Effector CD8-positive, alpha-beta T cell (primary cell): ENCODE results near the gene YAF2.

Source experiments
- DNase-seq: peaks from one replicate; lab custom pipeline; 2025; lab: John Stamatoyannopoulos, UW

The YAF2 gene

DNA sequence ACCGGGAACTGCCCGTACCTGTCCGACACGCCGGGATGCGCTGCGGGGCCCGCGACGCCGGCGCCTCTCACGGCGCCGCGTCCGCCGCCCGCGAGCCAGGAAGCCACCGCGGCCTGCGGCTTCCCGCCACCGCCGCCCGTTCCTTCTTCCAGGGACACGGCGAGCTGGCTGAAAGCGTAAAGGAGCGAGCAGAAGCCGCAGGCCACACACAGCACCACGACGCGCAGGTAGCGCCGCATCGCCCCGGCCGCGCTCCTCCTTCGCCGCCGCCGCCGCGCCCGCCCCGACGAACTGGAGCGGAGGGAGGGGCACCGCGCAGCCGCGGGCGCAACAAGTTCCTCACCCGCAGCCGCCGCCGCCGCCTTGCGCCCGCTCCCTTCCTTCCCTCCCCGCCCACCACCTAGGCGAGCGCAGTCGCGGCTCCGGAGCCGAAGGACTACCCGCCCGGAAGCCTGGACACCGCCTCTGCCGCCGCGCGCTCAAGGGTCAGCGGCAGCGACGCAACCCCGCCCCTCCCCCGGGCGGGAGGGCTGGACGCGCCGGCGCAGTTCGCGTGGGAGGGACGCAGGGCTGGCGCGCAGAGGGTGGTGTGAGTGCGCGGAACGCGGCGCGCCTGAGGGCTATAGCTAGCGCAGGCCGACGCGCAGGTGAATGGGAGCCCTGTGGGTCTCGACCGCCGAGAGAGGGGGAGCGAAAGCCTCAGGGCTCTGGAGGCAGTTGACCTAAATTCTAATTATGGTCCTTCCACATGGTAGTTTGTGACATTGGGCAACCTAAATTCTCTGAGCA, 93.4 kb downstream of the YAF2 start, which contains the start of gene GXYLT1:
TSS of gene GXYLT1 (minus strand) at position 467 of the 789 bp plus-strand sequence. CDS start at position 239, 228 bp downstream.
- DNase-seq: peak; percentile 60

DNA sequence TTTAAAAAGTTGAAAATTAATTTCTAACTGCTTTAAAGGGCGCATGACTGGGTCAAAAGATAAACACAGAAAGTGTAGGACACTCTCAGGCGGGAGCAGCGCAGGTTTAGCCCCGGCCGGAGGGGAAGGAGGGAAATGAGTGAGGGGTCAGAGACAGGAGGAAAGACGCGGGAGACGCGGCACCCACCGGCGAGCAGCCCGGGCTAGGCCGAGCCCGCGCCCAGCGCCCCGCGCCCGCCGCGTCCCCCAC, 94.0 kb downstream of the YAF2 start:
- no peak for DNase-seq

DNA sequence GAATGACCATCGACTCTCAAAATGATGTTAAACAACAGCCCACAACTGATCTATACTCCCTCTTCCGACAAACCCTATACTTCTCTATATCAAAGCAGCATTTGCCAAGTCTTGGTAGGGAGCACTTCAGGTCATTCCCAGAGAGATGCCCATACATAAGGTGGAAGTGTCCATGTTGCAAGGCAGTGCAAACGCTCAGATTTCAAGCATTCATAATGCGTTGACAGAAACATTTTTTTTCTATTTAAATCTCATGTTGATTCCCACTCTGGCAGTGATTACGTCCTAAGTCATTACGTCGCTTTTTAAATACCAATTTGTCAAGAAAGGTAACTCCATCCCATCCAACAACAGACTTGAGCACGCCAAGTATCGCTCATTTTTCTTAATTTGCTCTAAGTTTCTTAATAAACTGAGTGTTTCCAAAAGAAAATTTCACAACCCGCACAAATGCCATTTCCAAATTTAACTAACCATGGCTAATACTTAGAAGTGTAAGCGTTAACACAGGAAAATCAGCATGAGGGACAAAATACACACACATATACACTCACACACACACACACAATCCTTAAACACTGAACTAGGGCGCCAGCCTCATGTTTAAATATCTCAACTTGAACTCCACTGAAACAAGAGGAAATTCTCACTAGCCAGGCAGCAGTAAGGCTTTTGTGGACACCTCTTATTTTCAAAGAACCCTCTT, 94.4 kb downstream of the YAF2 start:
- no peak for DNase-seq

DNA sequence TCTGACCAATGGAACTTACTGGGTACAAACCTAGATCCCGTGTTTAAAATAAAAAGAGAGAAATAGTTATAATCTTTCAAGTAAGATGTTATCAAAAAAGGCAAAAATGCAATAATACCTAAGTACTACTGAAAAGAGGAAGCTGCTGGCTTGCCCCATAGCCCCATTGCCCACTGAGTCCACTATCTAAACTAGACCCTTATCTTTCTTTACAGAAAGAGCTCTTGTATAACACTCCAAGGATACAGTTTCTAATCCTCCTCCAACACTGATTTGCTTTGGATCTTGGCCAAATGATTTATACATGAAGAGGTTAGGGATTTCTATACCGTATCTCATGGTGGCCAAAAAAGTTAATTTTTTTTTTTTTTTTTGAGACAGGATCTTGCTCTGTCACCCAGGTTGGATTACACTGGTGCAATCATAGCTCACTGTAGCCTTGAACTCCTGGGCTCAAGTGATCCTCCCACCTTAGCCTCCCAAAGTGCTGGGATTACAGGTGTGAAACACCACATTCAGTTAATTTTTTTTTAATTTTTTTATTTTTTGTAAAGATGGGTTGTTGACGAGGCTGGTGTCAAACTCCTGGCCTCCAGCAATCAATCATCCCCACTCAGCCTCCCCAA, 96.0 kb downstream of the YAF2 start:
- no peak for DNase-seq

DNA sequence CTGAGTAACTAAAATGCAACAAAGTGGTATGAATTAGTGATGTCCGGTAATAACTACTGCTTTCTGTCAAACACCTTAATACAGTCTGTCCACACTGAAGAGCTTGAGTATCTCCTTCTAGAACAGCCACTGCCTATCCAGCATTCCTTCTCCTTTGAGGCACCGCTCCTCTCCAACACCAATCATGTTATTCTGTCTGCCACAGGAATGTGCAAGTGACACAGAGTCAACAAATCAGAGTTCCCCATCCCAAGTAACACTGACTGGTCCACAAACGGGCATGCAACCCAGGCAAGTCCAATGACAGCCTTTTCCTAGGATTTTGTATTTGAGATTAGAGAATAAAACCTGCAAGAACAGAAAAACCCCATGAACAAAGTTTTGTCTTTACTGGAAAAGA, 97.1 kb downstream of the YAF2 start:
- no peak for DNase-seq

DNA sequence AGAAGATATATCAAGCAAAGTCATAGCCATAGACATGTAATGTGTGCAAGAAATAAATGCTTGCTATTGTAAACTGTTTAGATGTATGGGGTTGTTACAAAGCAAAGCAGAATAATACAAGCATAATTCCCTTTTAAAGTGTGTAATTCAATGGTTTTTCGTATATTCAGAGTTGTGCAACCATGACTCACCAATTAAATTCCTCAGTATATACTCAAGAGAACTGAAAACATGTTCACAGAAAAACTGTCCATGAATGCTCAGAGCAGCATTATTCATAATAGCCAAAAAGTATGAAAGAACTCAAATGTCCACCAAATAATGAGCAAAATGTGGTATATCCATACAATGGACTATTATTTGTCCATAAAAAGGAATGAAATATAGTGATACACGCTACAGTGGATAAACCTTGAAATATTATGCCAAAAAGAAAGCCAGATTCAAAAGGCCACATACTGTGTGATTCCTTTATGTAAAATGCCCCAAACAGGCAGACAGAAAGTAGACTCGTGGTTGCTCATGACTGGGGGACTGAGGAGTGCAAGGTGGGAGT, 102.7 kb downstream of the YAF2 start:
- no peak for DNase-seq

DNA sequence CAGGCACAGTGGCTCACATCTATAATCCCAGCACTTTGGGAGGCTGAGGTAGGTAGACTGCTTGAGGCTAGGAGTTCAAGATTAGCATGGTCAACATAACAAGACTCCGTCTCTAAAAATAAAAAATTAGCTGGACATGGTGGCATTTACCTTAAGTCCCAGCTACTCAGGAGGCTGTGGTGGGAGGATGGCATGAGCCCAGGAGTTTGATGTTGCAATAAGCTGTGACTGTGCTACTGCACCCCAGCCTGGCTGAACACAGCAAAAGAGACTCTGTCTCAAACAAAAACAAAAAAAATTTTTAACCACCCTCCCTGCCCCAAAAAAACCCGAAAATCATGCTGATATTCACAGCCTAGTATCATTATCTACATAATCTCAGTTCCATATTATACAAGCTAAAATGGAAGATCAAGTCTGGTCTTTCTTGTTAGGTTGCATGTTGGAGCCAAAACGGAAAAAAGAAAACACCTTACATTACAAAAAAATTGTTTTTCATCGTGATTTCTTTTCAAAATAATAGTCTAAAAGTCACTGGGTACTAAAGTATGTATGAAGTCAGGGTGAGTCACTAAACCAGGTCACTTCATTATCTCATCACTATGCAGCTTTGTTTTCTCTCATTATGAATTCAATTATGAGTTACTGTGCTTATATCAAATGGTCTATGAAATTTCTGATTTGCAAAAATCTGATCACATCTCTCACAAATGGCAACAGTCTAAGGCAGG, 107.2 kb downstream of the YAF2 start:
- no peak for DNase-seq

DNA sequence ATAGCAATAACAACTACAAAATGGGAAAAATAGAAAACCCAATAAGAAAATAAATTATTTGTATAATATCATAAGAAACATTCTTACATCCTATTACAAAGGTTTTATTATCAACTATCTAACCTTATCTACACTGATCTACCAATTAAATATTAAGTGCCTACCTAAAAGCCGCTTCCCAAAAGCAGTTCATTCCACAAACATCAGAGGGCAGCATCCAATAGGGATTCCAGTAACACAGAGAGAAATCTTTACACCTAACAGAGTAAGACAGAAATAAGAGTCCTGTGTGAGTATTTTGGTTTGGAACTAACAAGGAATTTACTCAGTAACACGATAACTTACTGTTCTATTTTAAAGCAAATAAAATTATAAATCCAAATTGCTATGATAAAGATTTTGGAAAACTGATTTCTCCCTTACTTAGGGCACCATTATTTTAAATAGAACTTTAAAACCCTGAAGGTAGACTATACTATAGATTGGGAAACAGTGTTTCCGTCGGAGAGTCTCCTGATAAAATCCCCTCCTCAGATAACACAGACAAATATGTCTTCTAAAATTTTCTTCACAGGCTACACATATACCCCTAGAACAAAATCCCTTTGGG, 108.3 kb downstream of the YAF2 start:
- no peak for DNase-seq

DNA sequence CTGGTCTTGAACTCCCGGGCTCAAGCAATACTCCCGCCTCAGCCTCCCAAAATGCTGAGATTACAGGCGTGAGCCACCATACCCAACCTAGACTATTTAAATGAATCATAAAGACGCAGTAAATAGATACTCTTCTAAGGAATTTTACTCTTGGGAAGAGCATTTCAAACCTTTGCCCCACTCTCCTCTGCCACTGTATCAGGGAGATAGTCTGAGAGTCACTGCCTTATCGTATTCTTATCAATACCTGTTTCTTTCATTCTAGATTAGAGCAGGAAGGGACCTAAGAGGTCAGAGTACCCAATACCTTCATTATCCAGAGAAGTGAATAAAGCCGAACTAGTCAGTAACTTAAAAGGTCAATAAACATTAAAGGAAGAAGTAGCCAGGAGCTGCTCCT, 109.2 kb downstream of the YAF2 start:
- DNase-seq: no peak

DNA sequence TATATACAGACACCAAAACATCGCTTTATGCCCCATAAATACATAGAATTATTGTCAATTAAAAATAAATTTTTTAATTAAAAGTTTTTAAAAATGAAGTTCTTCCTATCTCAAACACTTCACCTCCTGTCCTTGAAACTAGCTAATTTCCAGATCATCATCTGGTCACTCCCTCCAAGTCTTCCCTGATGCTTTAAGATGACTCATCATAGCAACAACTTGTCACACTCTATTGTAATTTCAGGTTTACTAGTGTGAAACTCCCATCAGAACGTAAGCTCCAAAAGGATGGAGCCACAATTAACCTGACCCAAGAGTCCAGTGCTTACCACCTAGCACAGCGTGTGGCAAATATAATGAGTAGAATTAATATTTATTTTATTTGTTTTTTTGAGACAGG, 109.7 kb downstream of the YAF2 start:
- DNase-seq: no peak

DNA sequence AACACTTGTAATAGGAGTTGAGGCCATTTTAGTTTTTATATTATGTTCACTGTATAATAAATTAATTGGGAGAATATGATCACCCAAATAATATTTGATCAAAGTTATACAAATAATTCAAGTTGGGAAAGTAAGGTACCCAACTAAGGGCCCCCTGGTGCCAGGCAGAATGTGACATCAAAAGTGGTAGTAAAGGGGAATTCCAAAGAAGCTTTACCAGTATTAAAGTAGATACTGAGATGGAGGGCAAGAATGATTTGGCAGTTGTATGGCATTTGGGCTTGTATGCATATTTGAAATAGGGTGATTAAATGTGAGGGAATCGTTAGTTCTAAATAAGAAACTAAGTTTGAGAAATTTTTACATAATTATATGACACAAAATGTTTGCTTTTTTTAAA, 111.1 kb downstream of the YAF2 start:
- no peak for DNase-seq

DNA sequence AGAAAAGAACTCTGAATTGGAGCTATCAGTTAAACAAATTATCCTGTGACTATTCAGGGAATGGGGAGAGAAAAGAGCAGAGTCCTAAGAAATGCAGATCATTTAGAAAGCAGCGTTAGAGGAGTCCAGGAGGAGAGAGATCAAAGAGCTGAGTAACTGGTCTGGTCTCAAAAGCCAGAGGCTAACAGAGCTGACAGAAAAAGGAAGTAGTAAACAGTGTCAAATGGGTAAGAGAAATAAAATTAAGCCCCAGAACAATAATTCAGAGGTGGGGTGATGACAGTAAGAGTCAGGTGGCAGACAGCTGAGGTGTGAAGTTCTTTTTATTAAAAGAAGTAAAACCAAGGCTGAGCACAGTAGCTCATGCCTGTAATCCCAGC, 112.7 kb downstream of the YAF2 start:
- DNase-seq: no peak

DNA sequence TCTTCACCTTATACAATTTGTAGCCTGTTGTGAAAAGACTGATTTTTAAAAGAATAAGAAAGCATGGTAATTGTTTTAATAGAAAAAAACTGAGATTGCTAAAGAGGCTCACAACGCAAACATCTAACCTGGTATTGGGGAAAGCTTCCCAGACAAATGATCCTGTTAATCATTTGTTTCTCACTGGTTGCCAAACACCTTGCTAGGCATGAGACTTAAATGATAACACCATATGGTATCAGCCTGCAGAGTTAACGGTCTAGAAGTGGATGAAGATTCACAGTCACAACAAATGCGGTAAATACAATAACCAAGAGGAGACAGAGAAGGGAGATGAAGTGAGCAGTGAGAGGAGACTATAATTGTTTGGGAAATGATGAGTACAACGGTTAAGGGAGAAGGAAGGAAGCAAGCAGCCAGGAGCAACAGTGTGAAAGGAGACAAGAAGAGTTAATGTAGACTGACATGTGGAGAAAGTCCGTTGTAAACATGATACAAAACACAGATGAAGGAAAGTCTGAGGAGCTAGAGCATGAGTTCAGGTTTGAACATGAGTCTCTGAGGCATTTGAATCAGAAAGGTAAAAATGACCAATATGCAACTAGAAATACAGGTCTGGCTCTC, 113.2 kb downstream of the YAF2 start:
- no peak for DNase-seq

DNA sequence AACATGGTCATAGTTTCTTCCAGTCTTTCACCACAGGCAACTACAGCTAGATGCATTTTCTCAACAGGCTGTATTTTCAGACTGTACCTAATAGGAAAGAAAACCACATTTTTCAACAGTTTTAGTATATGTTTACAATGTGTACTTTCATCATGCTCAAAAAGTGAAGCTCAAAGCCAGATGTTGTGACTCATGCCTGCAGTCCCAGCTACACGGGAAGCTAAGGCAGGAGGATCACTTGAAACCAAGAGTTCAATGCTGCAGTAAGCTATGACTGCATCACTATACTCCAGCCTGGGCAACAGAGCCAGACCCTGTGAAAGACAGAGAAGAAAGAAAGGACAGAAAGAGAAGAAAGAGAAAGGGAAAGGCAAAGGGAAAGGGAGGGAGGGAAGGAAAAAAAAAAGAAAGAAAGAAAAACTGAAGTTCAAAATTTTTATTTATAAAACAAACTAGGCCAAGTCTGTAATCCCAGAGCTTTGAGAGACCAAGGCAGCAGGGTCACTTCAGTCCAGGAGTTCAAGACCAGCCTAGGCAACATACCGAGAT, 118.9 kb downstream of the YAF2 start:
- DNase-seq: no peak

DNA sequence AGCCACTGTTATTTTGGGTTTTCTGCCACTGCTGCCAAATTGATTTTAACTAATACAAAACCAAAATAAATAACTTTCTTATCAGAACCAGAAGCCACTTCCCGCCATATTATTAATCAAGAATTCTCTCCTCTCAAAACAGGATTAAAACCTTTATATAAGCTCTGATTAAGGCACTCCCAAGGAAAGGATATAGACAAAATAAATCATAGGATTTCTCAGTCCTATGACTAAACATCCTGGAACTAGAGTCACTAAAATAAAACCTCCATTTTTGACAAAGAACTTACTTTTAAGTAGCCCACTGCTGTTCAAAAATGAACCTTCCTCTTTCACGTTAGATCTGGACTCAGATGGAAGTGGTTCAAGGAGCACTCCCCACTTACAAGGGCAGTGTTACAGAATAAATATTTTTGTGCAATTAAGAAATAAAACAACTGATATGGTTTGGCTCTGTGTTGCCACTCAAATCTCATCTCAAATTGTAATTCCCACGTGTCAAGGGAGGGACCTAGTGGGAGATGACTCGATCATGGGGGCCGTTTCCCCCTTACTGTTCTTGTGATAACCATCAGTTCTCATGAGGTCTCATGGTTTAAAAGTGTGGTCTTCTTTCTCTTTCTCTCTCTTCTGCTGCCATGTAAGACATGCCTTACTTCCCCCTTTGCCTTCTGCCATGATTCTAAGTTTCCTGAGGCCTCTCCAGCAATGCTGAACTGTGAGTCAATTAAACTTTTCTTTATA, 119.7 kb downstream of the YAF2 start:
- no peak for DNase-seq

DNA sequence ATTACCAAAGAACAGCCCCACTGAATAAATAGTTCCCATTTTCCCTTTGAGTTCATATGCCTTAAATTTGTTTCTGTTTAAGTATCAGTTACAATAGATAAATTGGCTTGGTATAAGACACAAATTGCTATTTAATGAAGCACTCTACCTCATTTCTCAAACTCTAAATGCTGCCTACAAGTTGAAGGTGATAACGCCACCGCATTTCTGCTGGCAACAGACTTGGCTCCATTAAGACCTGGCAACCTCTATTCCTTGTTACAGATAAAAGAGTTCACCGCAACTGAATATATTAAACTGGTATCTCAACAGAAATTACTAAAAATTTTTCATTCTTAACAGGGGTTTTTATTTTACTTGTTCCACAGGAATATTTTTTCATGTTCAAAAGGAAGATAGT, 129.0 kb downstream of the YAF2 start:
- DNase-seq: no peak
